ENCODE results near the gene NID1. TPM values are rescaled to one million over a fixed set of nuclear protein-coding genes. Genes with fewer than 3 reads are reported as not detected.

The NID1 gene
- total RNA-seq, 4 donors from 2014 or later: 27.9 to 48.4 (median 32.3) TPM

GRCh38 chr1:235993652-235994051, 71.2 kb downstream of the NID1 start:
- H3K9me3 ChIP-seq: no peaks in the 10 kb centered on the region
- no peak for TF ChIP-seq EP300 (IDR thresholded peaks at IDR 0.05)
- TF ChIP-seq CTCF (IDR thresholded peaks at IDR 0.05): no peak
- no peak for TF ChIP-seq POLR2A (IDR thresholded peaks at IDR 0.05)
- no peak overlapping the region for H3K27ac ChIP-seq
- WGBS: 96% methylated on average over 23 of the region's 31 CpGs
- DNase-seq (ENCODE audit: low spot score in 2 of 2): no peak
- no peaks in the 10 kb centered on the region for H3K4me1 ChIP-seq
- no peak overlapping the region for H3K4me3 ChIP-seq
- no peaks in the 10 kb centered on the region for H3K27me3 ChIP-seq
- H3K36me3 ChIP-seq: peaks cover 47% of the 10 kb centered on the region

DNA sequence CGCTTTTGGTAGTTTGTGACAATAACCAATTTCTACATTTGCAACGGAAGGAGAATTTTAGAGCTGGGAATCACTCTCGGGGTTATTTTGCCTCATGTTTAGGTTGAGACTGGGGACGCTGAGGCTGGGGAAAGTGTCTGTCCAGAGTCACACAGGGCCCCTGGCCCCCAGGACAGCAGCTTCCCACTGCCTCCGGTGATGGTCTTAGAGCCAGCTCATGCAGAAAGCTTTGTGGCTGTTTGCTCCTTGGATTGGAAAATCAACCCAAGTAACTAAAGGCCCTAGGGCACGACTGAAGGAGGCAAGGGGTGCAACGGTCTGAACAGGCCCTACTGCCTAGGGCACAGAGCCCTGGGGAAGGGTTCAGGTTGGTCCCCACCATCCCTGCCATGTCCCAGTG, 72.0 kb downstream of the NID1 start:
- no peaks in the 10 kb centered on the region for H3K27me3 ChIP-seq
- 88% methylated on average over 7 of the region's 7 CpGs for WGBS
- no peak for TF ChIP-seq POLR2AphosphoS5 (IDR thresholded peaks at IDR 0.05)
- no peak for TF ChIP-seq CTCF (IDR thresholded peaks at IDR 0.05)
- no peak for TF ChIP-seq EP300 (IDR thresholded peaks at IDR 0.05)
- H3K4me3 ChIP-seq: no peak overlapping the region
- no peaks in the 10 kb centered on the region for H3K9me3 ChIP-seq
- DNase-seq (ENCODE audit: low spot score in 2 of 2): no peak
- peaks cover 47% of the 10 kb centered on the region for H3K36me3 ChIP-seq
- H3K27ac ChIP-seq: no peak overlapping the region
- no peaks in the 10 kb centered on the region for H3K4me1 ChIP-seq

DNA sequence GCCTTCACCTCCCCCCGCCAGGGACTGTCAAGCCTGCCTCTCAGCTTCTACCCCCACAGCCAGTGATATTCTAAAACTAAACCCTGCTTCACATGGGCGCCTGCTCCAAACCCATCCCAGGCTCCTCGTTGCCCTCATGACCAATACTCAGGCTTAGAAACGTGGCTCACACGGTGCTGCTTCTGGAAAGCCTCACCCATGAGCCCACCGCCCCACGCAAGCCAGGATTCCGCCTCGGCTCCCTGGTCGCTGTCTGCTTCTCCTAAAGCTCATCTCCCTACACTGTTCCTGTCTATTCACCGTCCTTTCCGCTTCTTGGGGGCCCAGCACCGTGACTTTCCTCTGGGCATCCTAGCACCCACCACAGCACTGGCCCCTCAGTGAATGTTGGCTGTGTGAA, 72.5 kb downstream of the NID1 start:
- Histone ChIP-seq H3K9me3 (no peaks in the 10 kb centered on the region), H3K4me3 (no peak overlapping the region), H3K27ac (no peak overlapping the region), H3K4me1 (no peaks in the 10 kb centered on the region), H3K36me3 (peaks cover 47% of the 10 kb centered on the region), H3K27me3 (no peaks in the 10 kb centered on the region)
- DNase-seq (ENCODE audit: low spot score in 2 of 2): no peak
- WGBS: 93% methylated on average over 13 of the region's 13 CpGs
- TF ChIP-seq EP300 (IDR thresholded peaks at IDR 0.05) (no peak), POLR2A (IDR thresholded peaks at IDR 0.05) (no peak), CTCF (IDR thresholded peaks at IDR 0.05) (no peak), POLR2AphosphoS5 (IDR thresholded peaks at IDR 0.05) (no peak)

GRCh38 chr1:235990330-235990795, 74.5 kb downstream of the NID1 start:
- 66% methylated on average over 3 of the region's 3 CpGs for WGBS
- peaks cover 43% of the 10 kb centered on the region for H3K36me3 ChIP-seq
- no peak for DNase-seq (ENCODE audit: low spot score in 2 of 2)

DNA sequence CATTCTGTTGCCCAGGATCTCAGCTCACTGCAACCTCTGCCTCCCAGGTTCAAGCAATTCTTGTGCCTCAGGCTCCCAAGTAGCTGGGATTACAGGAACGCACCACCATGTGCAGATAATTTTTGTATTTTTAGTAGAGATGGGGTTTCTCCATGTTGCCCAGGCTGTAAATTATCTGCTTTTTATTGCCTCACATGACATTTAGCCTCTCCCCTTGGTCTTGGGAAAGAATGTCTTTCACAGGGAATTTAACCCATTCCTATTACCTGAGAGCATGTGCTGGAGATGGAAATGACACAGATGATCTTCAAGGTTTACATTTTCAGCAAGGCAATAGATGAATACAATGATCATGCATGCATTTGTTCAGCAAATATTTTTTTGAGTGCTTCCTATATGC, 75.8 kb downstream of the NID1 start:
- no peak overlapping the region for H3K27ac ChIP-seq
- H3K36me3 ChIP-seq: peaks cover 43% of the 10 kb centered on the region
- H3K9me3 ChIP-seq: no peaks in the 10 kb centered on the region
- WGBS: 89% methylated on average over 1 of the region's 1 CpG
- no peaks in the 10 kb centered on the region for H3K27me3 ChIP-seq
- no peak overlapping the region for H3K4me3 ChIP-seq
- TF ChIP-seq POLR2AphosphoS5 (IDR thresholded peaks at IDR 0.05) (no peak), POLR2A (IDR thresholded peaks at IDR 0.05) (no peak), CTCF (IDR thresholded peaks at IDR 0.05) (no peak), EP300 (IDR thresholded peaks at IDR 0.05) (no peak)
- H3K4me1 ChIP-seq: no peaks in the 10 kb centered on the region
- no peak for DNase-seq (ENCODE audit: low spot score in 2 of 2)

More at GRCh38 chr1:235990330-235990795, 74.5 kb downstream of the NID1 start:
- no peaks in the 10 kb centered on the region for H3K9me3 ChIP-seq
- TF ChIP-seq CTCF (IDR thresholded peaks at IDR 0.05) (no peak), POLR2AphosphoS5 (IDR thresholded peaks at IDR 0.05) (no peak), POLR2A (IDR thresholded peaks at IDR 0.05) (no peak), EP300 (IDR thresholded peaks at IDR 0.05) (no peak)
- no peaks in the 10 kb centered on the region for H3K27me3 ChIP-seq
- no peaks in the 10 kb centered on the region for H3K4me1 ChIP-seq
- H3K4me3 ChIP-seq: no peak overlapping the region
- no peak overlapping the region for H3K27ac ChIP-seq

Measured in suprapubic skin (tissue), 4 donors.